Naive B cell (primary cell): ENCODE data around the gene CHCT1. TPM values are rescaled to one million over a fixed set of nuclear protein-coding genes. Genes with fewer than 3 reads are reported as not detected.
"Not testable (repeated sequence)": the region's sequence is repeated elsewhere in the genome, so short reads cannot be mapped to it uniquely, and the experiment has no call there.

Experiments
- ATAC-seq, 2 donors: fragments of 150-1000 bp; cut with Tn5 transposase; 2 replicates each; pipeline ENCODE4 v1.10.0; 2021; ENCODE audit warnings: low read depth in 2 of 2, mild to moderate bottlenecking in 2 of 2, moderate library complexity in 2 of 2
- DNase-seq: peaks from one replicate; pipeline ENCODE4 v3.0.0; 2022
- H3K27ac Mint-ChIP-seq, 6 donors: one replicate each; pipeline ENCODE4 v1.8.0; 2020 to 2022; ENCODE audit warnings: mild to moderate bottlenecking in 6 of 6, mixed read lengths in 6 of 6, moderate library complexity in 5 of 6, inconsistent platforms in 2 of 6
- H3K27me3 Mint-ChIP-seq, 3 donors: one replicate each; pipeline ENCODE4 v1.8.0; 2021 to 2022; ENCODE audit warnings: mixed read lengths in 3 of 3, mild to moderate bottlenecking in 1 of 3
- H3K36me3 Mint-ChIP-seq, 2 donors: one replicate each; pipeline ENCODE4 v1.8.0; 2020 to 2022; ENCODE audit warnings: mixed read lengths in 2 of 2, inconsistent platforms in 1 of 2, mild to moderate bottlenecking in 1 of 2
- H3K4me1 Mint-ChIP-seq, 3 donors: one replicate each; pipeline ENCODE4 v1.8.0; 2020 to 2022; ENCODE audit warnings: mixed read lengths in 3 of 3, inconsistent platforms in 1 of 3, mild to moderate bottlenecking in 1 of 3, moderate library complexity in 1 of 3
- H3K4me3 Mint-ChIP-seq, 8 donors: one replicate each; pipeline ENCODE4 v1.8.0; 2020 to 2022; ENCODE audit warnings: mild to moderate bottlenecking in 8 of 8, mixed read lengths in 8 of 8, moderate library complexity in 8 of 8, inconsistent platforms in 2 of 8
- H3K9me3 Mint-ChIP-seq, 7 donors: one replicate each; pipeline ENCODE4 v1.8.0; 2020 to 2022; ENCODE audit warnings: mixed read lengths in 7 of 7, mild to moderate bottlenecking in 5 of 7, inconsistent platforms in 2 of 7, moderate library complexity in 1 of 7
- polyA plus RNA-seq, 6 donors: library from polyadenylated mRNA; unstranded; fragments of 300-500 nt; fragmentation: Illumina TruSeq; gene quantifications; one replicate each; pipeline ENCODE4 v1.2.3, GENCODE V29; 2021; ENCODE audit warnings: low read depth in 6 of 6

Gene CHCT1
- polyA plus RNA-seq, 6 donors from 2014 or later = 0.45 TPM; not detected in 5

- Mint-ChIP-seq H3K27ac (peak overlapping the region in 1 of 6 donors; percentile 87), H3K9me3 (peaks cover 0 to 25% (median 18%) of the 10 kb centered on the region in 7 donors), H3K27me3 (peaks cover 5 to 24% (median 14%) of the 10 kb centered on the region in 3 donors), H3K36me3 (peaks cover 0 to 19% of the 10 kb centered on the region in 2 donors)
- not testable (repeated sequence) for H3K4me3 Mint-ChIP-seq, ATAC-seq, H3K4me1 Mint-ChIP-seq, DNase-seq
Observed at GRCh38 chr17:60433021-60433997, 11.0 kb downstream of the CHCT1 start.

- H3K4me1 Mint-ChIP-seq = peaks cover 0 to 5% (median 4%) of the 10 kb centered on the region in 3 donors
- H3K27ac Mint-ChIP-seq = peak overlapping the region in 2 of 6 donors; percentile 46 to 82
- peak; percentile 28 to 63 for ATAC-seq
- peak overlapping the region in 2 of 8 donors; percentile 1 to 53 for H3K4me3 Mint-ChIP-seq
- peaks cover 0 to 19% of the 10 kb centered on the region in 2 donors for H3K36me3 Mint-ChIP-seq
- DNase-seq = peak; percentile 62
- H3K9me3 Mint-ChIP-seq = peaks cover 0 to 25% (median 18%) of the 10 kb centered on the region in 7 donors
- peaks cover 5 to 24% (median 14%) of the 10 kb centered on the region in 3 donors for H3K27me3 Mint-ChIP-seq
Observed at GRCh38 chr17:60435244-60436167, 13.2 kb downstream of the CHCT1 start.

GRCh38 chr17:60436676-60437075 lies 14.4 kb downstream of the CHCT1 start:
- Mint-ChIP-seq H3K9me3 (peaks cover 0 to 25% (median 18%) of the 10 kb centered on the region in 7 donors), H3K4me3 (no peak overlapping the region), H3K27me3 (peaks cover 5 to 14% (median 6%) of the 10 kb centered on the region in 3 donors), H3K4me1 (peaks cover 0 to 5% (median 4%) of the 10 kb centered on the region in 3 donors), H3K36me3 (peaks cover 0 to 19% of the 10 kb centered on the region in 2 donors), H3K27ac (peak overlapping the region in 1 of 6 donors; percentile 21)
- ATAC-seq = no peak
- no peak for DNase-seq

GRCh38 chr17:60439501-60439900 lies 17.2 kb downstream of the CHCT1 start:
- no peak for ATAC-seq
- Mint-ChIP-seq H3K9me3 (no peaks in the 10 kb centered on the region), H3K27me3 (peaks cover 4 to 5% (median 5%) of the 10 kb centered on the region in 3 donors), H3K27ac (no peak overlapping the region), H3K4me1 (peaks cover 0 to 5% (median 4%) of the 10 kb centered on the region in 3 donors), H3K4me3 (no peak overlapping the region), H3K36me3 (no peaks in the 10 kb centered on the region)
- DNase-seq = no peak

- no peak for ATAC-seq
Observed at GRCh38 chr17:60442271-60443173, 20.2 kb downstream of the CHCT1 start.

GRCh38 chr17:60443713-60444112 lies 21.4 kb downstream of the CHCT1 start:
- Mint-ChIP-seq H3K27ac (no peak overlapping the region), H3K27me3 (no peaks in the 10 kb centered on the region), H3K9me3 (no peaks in the 10 kb centered on the region), H3K36me3 (peaks cover under 1 to 16% of the 10 kb centered on the region in 2 donors), H3K4me1 (no peaks in the 10 kb centered on the region), H3K4me3 (no peak overlapping the region)
- DNase-seq (no peak), ATAC-seq (no peak)

More at GRCh38 chr17:60442271-60443173, 20.2 kb downstream of the CHCT1 start:
- no peak overlapping the region for H3K27ac Mint-ChIP-seq
- H3K4me1 Mint-ChIP-seq = no peaks in the 10 kb centered on the region
- H3K36me3 Mint-ChIP-seq = peaks cover 0 to 9% of the 10 kb centered on the region in 2 donors
- H3K4me3 Mint-ChIP-seq = no peak overlapping the region
- no peaks in the 10 kb centered on the region for H3K9me3 Mint-ChIP-seq
- no peak for DNase-seq
- no peaks in the 10 kb centered on the region for H3K27me3 Mint-ChIP-seq

- no peak for DNase-seq
- H3K4me3 Mint-ChIP-seq = no peak overlapping the region
- H3K4me1 Mint-ChIP-seq = no peaks in the 10 kb centered on the region
- H3K27me3 Mint-ChIP-seq = no peaks in the 10 kb centered on the region
- H3K27ac Mint-ChIP-seq = no peak overlapping the region
- H3K9me3 Mint-ChIP-seq = no peaks in the 10 kb centered on the region
- ATAC-seq = no peak
- H3K36me3 Mint-ChIP-seq = peaks cover 6 to 21% of the 10 kb centered on the region in 2 donors
Observed at GRCh38 chr17:60445144-60445543, 22.9 kb downstream of the CHCT1 start.

GRCh38 chr17:60447375-60447774 lies 25.1 kb downstream of the CHCT1 start:
- H3K27ac Mint-ChIP-seq = no peak overlapping the region
- H3K4me3 Mint-ChIP-seq = no peak overlapping the region
- DNase-seq (no peak), ATAC-seq (no peak)
- H3K27me3 Mint-ChIP-seq = no peaks in the 10 kb centered on the region
- H3K4me1 Mint-ChIP-seq = no peaks in the 10 kb centered on the region
- peaks cover 6 to 21% of the 10 kb centered on the region in 2 donors for H3K36me3 Mint-ChIP-seq
- no peaks in the 10 kb centered on the region for H3K9me3 Mint-ChIP-seq

- H3K4me1 Mint-ChIP-seq = no peaks in the 10 kb centered on the region
- H3K27me3 Mint-ChIP-seq = no peaks in the 10 kb centered on the region
- H3K4me3 Mint-ChIP-seq = no peak overlapping the region
- H3K27ac Mint-ChIP-seq = no peak overlapping the region
- no peaks in the 10 kb centered on the region for H3K9me3 Mint-ChIP-seq
- H3K36me3 Mint-ChIP-seq = peaks cover 6 to 23% of the 10 kb centered on the region in 2 donors
- DNase-seq = no peak
- no peak for ATAC-seq
Observed at GRCh38 chr17:60451071-60451470, 28.8 kb downstream of the CHCT1 start.

GRCh38 chr17:60451965-60452364 lies 29.7 kb downstream of the CHCT1 start:
- ATAC-seq = no peak
- no peak overlapping the region for H3K4me3 Mint-ChIP-seq

GRCh38 chr17:60455378-60455777 lies 33.1 kb downstream of the CHCT1 start:
- Mint-ChIP-seq H3K27me3 (no peaks in the 10 kb centered on the region), H3K4me3 (no peak overlapping the region), H3K27ac (no peak overlapping the region), H3K36me3 (peaks cover 20 to 28% of the 10 kb centered on the region in 2 donors), H3K4me1 (peaks cover 0 to 5% (median 0%) of the 10 kb centered on the region in 3 donors), H3K9me3 (no peaks in the 10 kb centered on the region)
- ATAC-seq (no peak), DNase-seq (no peak)

More at GRCh38 chr17:60451965-60452364, 29.7 kb downstream of the CHCT1 start:
- Mint-ChIP-seq H3K36me3 (peaks cover 14 to 27% of the 10 kb centered on the region in 2 donors), H3K9me3 (no peaks in the 10 kb centered on the region), H3K27me3 (no peaks in the 10 kb centered on the region), H3K4me1 (peaks cover 0 to 5% (median 0%) of the 10 kb centered on the region in 3 donors), H3K27ac (no peak overlapping the region)
- DNase-seq = no peak

GRCh38 chr17:60457148-60457547 lies 34.9 kb downstream of the CHCT1 start:
- peaks cover 20 to 28% of the 10 kb centered on the region in 2 donors for H3K36me3 Mint-ChIP-seq
- no peaks in the 10 kb centered on the region for H3K9me3 Mint-ChIP-seq
- H3K27ac Mint-ChIP-seq = peak overlapping the region in 1 of 6 donors; percentile 44
- ATAC-seq (no peak), DNase-seq (no peak)
- no peak overlapping the region for H3K4me3 Mint-ChIP-seq
- peaks cover 0 to 5% (median 0%) of the 10 kb centered on the region in 3 donors for H3K4me1 Mint-ChIP-seq
- no peaks in the 10 kb centered on the region for H3K27me3 Mint-ChIP-seq
